T47D (cell line): ENCODE results near the gene ACSF3.

Source experiments
- DNase-seq, 2 experiments: peaks; one replicate each; pipeline versions ENCODE4 v3.0.0 to v3.0.0-alpha.2; 2011 to 2012; ENCODE audit warnings: low read depth in 1 of 2, low spot score in 1 of 2
- JUND ChIP-seq: IDR thresholded peaks from 2 replicates; pipeline ENCODE4 v1.6.1; 2012; ENCODE audit warnings: low read depth
- in situ Hi-C: cut with HindIII; loops from 2 replicates; pipeline ENCODE4 v1.10.0; 2016; ENCODE audit warnings: low sequenced_read_pairs, low pct_unique_long_range_greater_than_20kb

The ACSF3 gene

GRCh38 chr16:89105599-89106151, 12.0 kb downstream of the ACSF3 start:
- peak; percentile 53 to 72 for DNase-seq
- TF ChIP-seq JUND = no peak
- in situ Hi-C loops = no loop called here

- TF ChIP-seq JUND = no peak
- in situ Hi-C loops = no loop called here
- no peak for DNase-seq
Observed at GRCh38 chr16:89106533-89107202, 13.0 kb downstream of the ACSF3 start.

DNA sequence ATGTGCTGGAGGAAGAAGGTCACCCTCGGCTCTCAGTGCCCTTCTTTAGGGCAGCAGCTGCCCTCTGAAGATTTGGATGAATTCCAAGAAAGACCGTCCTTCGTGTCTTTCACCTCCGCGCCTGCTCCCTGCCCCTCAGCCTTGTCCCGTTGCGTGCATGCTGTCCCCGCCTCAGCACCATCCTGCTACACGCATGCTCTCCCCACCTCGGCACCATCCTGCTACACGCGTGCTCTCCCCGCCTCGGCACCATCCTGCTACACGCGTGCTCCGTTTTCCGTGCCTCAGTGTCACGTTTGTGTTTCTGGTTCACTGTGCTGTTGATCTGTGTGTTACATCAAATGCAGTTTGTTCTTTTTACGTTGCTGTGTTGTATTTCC, 13.5 kb downstream of the ACSF3 start:
- in situ Hi-C loops = no loop called here
- no peak for DNase-seq
- TF ChIP-seq JUND = no peak

GRCh38 chr16:89108416-89108815, 14.8 kb downstream of the ACSF3 start:
- no peak for TF ChIP-seq JUND
- in situ Hi-C loops = no loop called here
- no peak for DNase-seq

DNA sequence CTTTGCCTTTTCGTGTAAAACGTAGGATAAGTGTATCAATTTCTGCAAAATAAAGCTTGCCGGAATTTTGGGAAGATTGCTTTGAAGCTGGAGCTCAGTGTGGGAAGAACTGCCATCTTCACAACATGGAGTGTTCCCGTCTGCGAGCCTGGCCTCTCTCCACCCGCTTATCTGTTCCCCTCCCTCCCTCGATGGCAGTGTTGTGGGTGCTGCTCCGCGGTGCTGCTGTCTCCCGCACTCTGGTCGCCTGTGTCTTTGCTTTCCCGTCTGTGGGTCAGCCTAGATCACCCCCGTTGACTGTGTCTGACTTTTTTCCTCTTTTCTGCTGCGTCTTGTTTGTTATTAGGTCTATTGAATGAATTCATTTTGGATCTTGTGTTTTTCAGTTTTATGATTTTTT, 17.0 kb downstream of the ACSF3 start:
- no peak for TF ChIP-seq JUND
- in situ Hi-C loops = no loop called here
- DNase-seq = no peak

DNA sequence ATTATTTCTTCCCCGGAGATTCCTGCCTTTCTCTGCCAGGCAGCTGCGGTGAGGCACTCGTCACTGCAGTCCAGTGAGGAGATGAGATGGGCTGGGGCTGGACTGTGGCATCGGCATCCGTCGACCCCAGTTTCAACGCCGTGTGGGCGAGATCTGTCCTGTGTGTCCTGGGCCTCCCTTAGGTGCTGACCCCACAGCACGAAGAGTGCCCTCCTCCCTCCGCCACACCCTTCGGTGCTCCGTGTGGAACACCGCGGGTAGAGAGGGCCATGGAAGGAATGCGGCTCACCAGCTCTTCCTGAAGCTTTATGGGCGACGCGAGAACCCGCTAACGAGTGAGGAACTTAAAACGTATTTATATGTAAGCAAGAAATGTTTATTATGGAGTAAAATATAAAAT, 17.6 kb downstream of the ACSF3 start:
- in situ Hi-C loops = no loop called here
- DNase-seq = no peak
- TF ChIP-seq JUND = no peak

DNA sequence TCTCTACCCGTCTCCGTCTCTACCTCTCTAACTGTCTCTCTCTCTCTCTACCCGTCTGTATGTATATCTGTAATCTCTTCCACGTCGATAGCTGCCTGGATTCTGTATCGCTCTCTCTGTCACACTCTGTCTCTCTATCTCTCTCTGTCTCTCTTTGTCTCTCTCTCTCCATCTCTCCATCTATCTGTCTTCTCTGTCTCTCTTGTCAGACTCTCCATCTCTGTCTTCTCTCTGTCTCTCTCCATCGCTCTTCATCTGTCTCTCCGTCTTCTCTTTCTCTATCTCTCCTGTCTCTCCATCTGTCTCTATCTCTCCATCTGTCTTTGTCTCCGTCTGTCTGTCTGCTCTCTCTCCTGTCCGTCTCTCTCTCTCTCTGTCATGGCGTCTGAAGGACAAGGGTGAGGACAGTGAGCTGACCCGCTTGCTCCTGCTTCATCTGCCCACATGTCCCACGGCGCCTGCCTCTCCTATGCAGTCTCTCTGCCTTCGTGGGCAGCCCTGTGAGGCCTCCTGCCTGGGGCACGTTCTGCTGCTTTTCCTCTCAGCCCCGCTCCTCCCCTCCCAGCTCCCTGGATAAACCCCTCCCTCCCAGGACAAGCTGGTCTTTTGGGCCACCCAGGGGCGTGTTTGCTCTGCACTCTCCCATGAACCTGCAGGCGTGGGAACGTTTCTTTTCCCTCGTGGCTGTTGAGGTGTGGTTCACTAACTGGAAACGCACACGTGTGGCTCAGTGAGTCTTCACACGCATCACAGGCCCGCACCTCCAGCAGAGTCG, 18.9 kb downstream of the ACSF3 start:
- TF ChIP-seq JUND = no peak
- no peak for DNase-seq
- in situ Hi-C loops = no loop called here

DNA sequence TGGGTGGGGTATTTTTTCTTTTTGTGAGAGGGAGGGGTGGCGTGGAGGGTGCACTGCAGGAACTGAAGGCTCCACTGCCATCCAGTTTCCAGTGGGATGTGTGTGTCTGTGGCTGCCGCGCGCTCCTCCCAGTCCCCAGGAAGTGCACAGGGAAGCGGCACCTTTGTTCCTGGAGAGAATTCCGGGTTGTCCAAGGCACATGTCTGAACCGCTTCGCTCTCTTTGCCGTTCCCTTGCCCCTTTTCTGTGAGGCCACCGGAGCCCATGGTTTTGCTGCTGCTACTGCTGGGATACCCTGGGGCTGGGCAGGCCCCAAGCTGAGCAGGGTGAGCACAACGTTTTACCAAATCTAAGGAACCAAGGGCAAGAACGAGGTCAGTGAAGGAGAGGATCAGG, 19.5 kb downstream of the ACSF3 start:
- DNase-seq = no peak
- in situ Hi-C loops = no loop called here

DNA sequence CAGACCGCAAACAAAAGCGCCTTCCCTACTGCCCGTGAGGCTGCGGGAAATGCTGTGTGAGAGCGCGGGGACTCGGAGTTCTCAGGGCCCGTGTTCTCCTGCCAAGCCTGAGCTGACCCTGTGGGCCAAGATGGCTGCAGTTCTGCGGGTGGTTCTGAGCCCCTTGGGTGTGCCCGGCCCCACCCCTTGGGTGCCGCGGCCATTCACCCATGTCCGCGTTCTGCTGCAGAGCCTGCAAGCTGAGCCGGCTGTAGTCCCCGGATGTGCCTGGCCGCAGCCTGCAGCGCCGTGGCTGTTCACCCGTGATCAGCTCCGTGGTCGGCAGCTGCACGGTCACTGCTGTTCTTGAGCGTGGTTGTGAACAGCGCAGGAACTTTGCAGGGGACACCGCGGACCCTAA, 20.0 kb downstream of the ACSF3 start:
- in situ Hi-C loops = no loop called here
- no peak for DNase-seq
- TF ChIP-seq JUND = no peak

More for the DNA sequence above, 19.5 kb downstream of the ACSF3 start:
- no peak for TF ChIP-seq JUND

DNA sequence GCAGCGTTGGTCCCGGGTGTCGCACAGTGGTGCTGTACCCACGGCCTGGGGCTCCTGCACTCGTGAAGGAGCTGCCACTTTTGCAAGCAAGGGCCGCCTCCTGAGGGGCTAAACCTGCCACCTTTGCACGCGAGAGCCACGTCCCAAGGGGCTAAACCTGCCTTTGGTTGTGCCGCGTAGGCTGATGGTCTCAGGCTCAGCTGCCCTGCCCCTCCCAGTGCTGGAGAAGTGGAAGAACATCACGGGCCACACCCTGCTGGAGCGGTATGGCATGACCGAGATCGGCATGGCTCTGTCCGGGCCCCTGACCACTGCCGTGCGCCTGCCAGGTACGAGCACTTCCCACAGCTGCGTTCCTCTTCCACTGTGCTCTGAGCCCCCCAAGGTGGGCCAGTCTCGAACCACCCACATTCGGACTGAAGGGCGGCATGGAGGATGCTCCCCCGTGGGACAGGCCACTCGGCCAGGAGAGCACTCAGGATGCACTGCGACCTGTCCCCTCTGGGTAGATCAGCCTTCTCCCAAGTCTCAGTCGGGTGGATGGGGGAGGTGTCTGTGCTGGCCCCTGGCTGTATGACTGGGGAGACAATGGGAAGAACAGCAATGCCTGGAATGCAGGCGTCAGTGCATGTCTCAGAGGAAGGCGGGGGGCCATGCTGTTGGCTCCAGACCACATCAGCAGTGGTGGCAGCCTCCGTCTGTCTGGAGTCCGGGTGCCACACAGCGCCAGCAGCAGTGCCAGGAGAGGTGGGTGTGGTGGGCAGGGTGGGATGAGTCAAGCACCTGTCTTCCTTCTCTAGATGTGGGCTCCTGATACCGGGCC, 20.7 kb downstream of the ACSF3 start:
- DNase-seq = no peak
- in situ Hi-C loops = no loop called here
- TF ChIP-seq JUND = no peak

GRCh38 chr16:89115216-89115861, 21.7 kb downstream of the ACSF3 start:
- no peak for DNase-seq
- no peak for TF ChIP-seq JUND

More at GRCh38 chr16:89115216-89115861, 21.7 kb downstream of the ACSF3 start:
- in situ Hi-C loops = no loop called here
